CD4-positive, alpha-beta T cell (primary cell): Measurements from ENCODE around the gene ZBED2. TPM values are rescaled to one million over a fixed set of nuclear protein-coding genes. Genes with fewer than 3 reads are reported as not detected.

Source experiments
- ATAC-seq: fragments of 200-7000 bp; cut with Tn5 transposase; one replicate; pipeline ENCODE4 v1.10.0; 2022; ENCODE audit warnings: mild to moderate bottlenecking; ENCODE audit not compliant: poor library complexity
- CTCF ChIA-PET: fragments of 350-600 bp; sonication (Branson Sonifier 250); formaldehyde crosslinking; loops from one replicate; lab custom pipeline; 2021; ENCODE audit warnings: antibody characterized with exemption, inconsistent platforms; lab: Charles Lee
- POLR2A ChIA-PET: fragments of 350-600 bp; sonication (Branson Sonifier 250); formaldehyde crosslinking; loops from one replicate; lab custom pipeline; 2021; ENCODE audit warnings: antibody characterized with exemption, inconsistent platforms; lab: Charles Lee
- DNase-seq, 14 experiments: peaks; one replicate each; pipeline ENCODE4 v3.0.0-alpha.2; 2013 to 2020; ENCODE audit warnings: mixed read lengths in 2 of 14
- H3K27ac ChIP-seq, 2 donors: one replicate each; pipeline versions ENCODE4 v1.5.1 to v1.7.0; 2013; ENCODE audit warnings: low read length in 2 of 2, low read depth in 1 of 2, mild to moderate bottlenecking in 1 of 2
- H3K27me3 ChIP-seq, 2 experiments: 1 replicate in 1 of 2; 2 replicates in 1 of 2; pipeline versions ENCODE4 v1.6.1 to v1.7.0; 2013; ENCODE audit warnings: low read length in 2 of 2, control low read depth in 1 of 2, mild to moderate bottlenecking in 1 of 2, moderate library complexity in 1 of 2; ENCODE audit not compliant: insufficient read depth in 2 of 2, control insufficient read depth in 1 of 2
- H3K36me3 ChIP-seq: one replicate; pipeline ENCODE4 v1.6.1; 2013; ENCODE audit warnings: low read length, control low read depth; ENCODE audit not compliant: insufficient read depth
- H3K4me1 ChIP-seq: one replicate; pipeline ENCODE4 v1.6.1; 2013; ENCODE audit warnings: low read length, control low read depth; ENCODE audit not compliant: insufficient read depth
- H3K4me3 ChIP-seq: one replicate; pipeline ENCODE4 v1.5.1; 2013; ENCODE audit warnings: mild to moderate bottlenecking, low read length, moderate library complexity
- H3K9me3 ChIP-seq, 2 experiments: 1 replicate in 1 of 2; 2 replicates in 1 of 2; pipeline versions ENCODE4 v1.6.1 to v1.7.0; 2013; ENCODE audit warnings: low read length in 2 of 2, mild to moderate bottlenecking in 2 of 2, control low read depth in 1 of 2, moderate library complexity in 1 of 2; ENCODE audit not compliant: control insufficient read depth in 1 of 2, insufficient read depth in 1 of 2
- H3K27ac Mint-ChIP-seq: one replicate; pipeline ENCODE4 v1.8.0; 2020; ENCODE audit warnings: mixed read lengths
- H3K27me3 Mint-ChIP-seq: one replicate; pipeline ENCODE4 v1.8.0; 2021; ENCODE audit warnings: mixed read lengths
- H3K36me3 Mint-ChIP-seq: one replicate; pipeline ENCODE4 v1.8.0; 2021; ENCODE audit warnings: low read depth, mixed read lengths
- H3K4me1 Mint-ChIP-seq: one replicate; pipeline ENCODE4 v1.8.0; 2021; ENCODE audit warnings: low read depth, mixed read lengths
- H3K4me3 Mint-ChIP-seq: one replicate; pipeline ENCODE4 v1.8.0; 2020; ENCODE audit warnings: mild to moderate bottlenecking, mixed read lengths
- H3K9me3 Mint-ChIP-seq: one replicate; pipeline ENCODE4 v1.8.0; 2020; ENCODE audit warnings: mixed read lengths
- CTCF ChIP-seq: fragments of 200-600 bp; IDR thresholded peaks from one replicate; pipeline ENCODE4 v1.8.0; 2022; ENCODE audit warnings: antibody characterized with exemption, mild to moderate bottlenecking
- intact Hi-C, 2 experiments: fragments of 100-400 bp; cut with DNase I in 1 of 2; cut with micrococcal nuclease in 1 of 2; formaldehyde crosslinking; loops; one replicate each; pipeline versions ENCODE4 v1.15.1 to v1.9.0; 2023 to 2025; cut with DNase I, micrococcal nuclease
- polyA plus RNA-seq, 2 donors: library from polyadenylated mRNA; unstranded; fragments of 120-200 nt; gene quantifications; one replicate each; pipeline ENCODE4 v1.2.1, GENCODE V29; 2013
- total RNA-seq, 174 experiments: library from RNA in 2 of 174; stranded (reverse) in 2 of 174; gene quantifications; one replicate each; pipeline ENCODE4 v1.2.3 and lab custom pipeline; 2021 to 2026

Gene ZBED2
- under 1 TPM in 1 of 2 experiments, not detected in 1; 0.11 TPM for total RNA-seq
- polyA plus RNA-seq (2013, experiment 1 of 2) = 2.2 TPM
- 2.1 TPM for polyA plus RNA-seq (2013, experiment 2 of 2)
- total RNA-seq (lab: John Stamatoyannopoulos, UW) = 0 to 880 (median 0.67) reads per million in 172 experiments

GRCh38 chr3:111595232-111595631 is at the start of gene ZBED2:
Gene ZBED2 (minus strand): TSS chr3:111595346. CDS start chr3:111594201, 1,145 bp downstream.
- intact Hi-C loops = no loop called here
- H3K27ac Mint-ChIP-seq = peak within 1 kb of the TSS; percentile 78
- H3K4me3 Mint-ChIP-seq = no peak within 1 kb of the TSS
- DNase-seq = no peak
- peaks cover 20% of the 10 kb centered on the region for H3K4me1 ChIP-seq
- H3K27ac ChIP-seq = peak within 1 kb of the TSS in 1 of 2 donors; percentile 16
- H3K9me3 ChIP-seq = no peaks in the 10 kb centered on the region
- no peaks in the 10 kb centered on the region for H3K27me3 ChIP-seq
- H3K4me1 Mint-ChIP-seq = peaks cover 55% of the 10 kb centered on the region
- H3K36me3 ChIP-seq = peaks cover 61% of the 10 kb centered on the region
- POLR2A ChIA-PET = interaction anchor here (0.9 kb wide), 1 partner anchor 251 kb away, joined by 3 read pairs; no protein-coding TSS in a partner anchor
- no peak for TF ChIP-seq CTCF
- H3K9me3 Mint-ChIP-seq = no peaks in the 10 kb centered on the region
- peaks cover 89% of the 10 kb centered on the region for H3K36me3 Mint-ChIP-seq
- no peaks in the 10 kb centered on the region for H3K27me3 Mint-ChIP-seq
- H3K4me3 ChIP-seq = no peak within 1 kb of the TSS
- CTCF ChIA-PET = interaction anchor here (2.3 kb wide), 1 partner anchor 21 kb away, joined by 12 read pairs; no protein-coding TSS in a partner anchor
- ATAC-seq = no peak

GRCh38 chr3:111639316-111639715 is 44.2 kb upstream of the ZBED2 start:
- Mint-ChIP-seq H3K27ac (no peak overlapping the region), H3K9me3 (peaks cover 11% of the 10 kb centered on the region), H3K36me3 (peaks cover 96% of the 10 kb centered on the region), H3K4me3 (no peak overlapping the region), H3K27me3 (no peaks in the 10 kb centered on the region), H3K4me1 (peaks cover 10% of the 10 kb centered on the region)
- no peak overlapping the region for H3K4me3 ChIP-seq
- no peak overlapping the region for H3K27ac ChIP-seq
- POLR2A ChIA-PET = no interaction called here
- intact Hi-C loops = no loop called here
- no peaks in the 10 kb centered on the region for H3K4me1 ChIP-seq
- peaks cover 0 to 6% of the 10 kb centered on the region in 2 experiments for H3K9me3 ChIP-seq
- no peak for TF ChIP-seq CTCF
- no peaks in the 10 kb centered on the region for H3K27me3 ChIP-seq
- ATAC-seq (no peak), DNase-seq (no peak)
- CTCF ChIA-PET = interaction anchor here (1.2 kb wide), 1 partner anchor 9 kb away, joined by 3 read pairs; no protein-coding TSS in a partner anchor
- peaks cover 33% of the 10 kb centered on the region for H3K36me3 ChIP-seq

- Histone ChIP-seq H3K27ac (no peak overlapping the region), H3K4me1 (no peaks in the 10 kb centered on the region), H3K9me3 (no peaks in the 10 kb centered on the region), H3K36me3 (peaks cover 33% of the 10 kb centered on the region), H3K27me3 (no peaks in the 10 kb centered on the region), H3K4me3 (no peak overlapping the region)
- Mint-ChIP-seq H3K27ac (peak overlapping the region; percentile 9), H3K4me1 (peaks cover 10% of the 10 kb centered on the region), H3K4me3 (no peak overlapping the region), H3K9me3 (peaks cover 5% of the 10 kb centered on the region), H3K27me3 (no peaks in the 10 kb centered on the region), H3K36me3 (peaks cover 96% of the 10 kb centered on the region)
- no peak for DNase-seq
- intact Hi-C loops = no loop called here
- ATAC-seq = no peak
- TF ChIP-seq CTCF = no peak
- CTCF ChIA-PET = no interaction called here
- POLR2A ChIA-PET = no interaction called here
Measured at GRCh38 chr3:111636366-111636885, 41.3 kb upstream of the ZBED2 start.
